HG02763 (cell line): ENCODE data around the gene IQGAP3.

Experiments
- ATAC-seq: cut with Tn5 transposase; IDR thresholded peaks from one replicate; pipeline ENCODE4 v1.9.1; 2021; ENCODE audit warnings: mild to moderate bottlenecking, moderate library complexity; ENCODE audit not compliant: unreplicated experiment

Gene IQGAP3

DNA sequence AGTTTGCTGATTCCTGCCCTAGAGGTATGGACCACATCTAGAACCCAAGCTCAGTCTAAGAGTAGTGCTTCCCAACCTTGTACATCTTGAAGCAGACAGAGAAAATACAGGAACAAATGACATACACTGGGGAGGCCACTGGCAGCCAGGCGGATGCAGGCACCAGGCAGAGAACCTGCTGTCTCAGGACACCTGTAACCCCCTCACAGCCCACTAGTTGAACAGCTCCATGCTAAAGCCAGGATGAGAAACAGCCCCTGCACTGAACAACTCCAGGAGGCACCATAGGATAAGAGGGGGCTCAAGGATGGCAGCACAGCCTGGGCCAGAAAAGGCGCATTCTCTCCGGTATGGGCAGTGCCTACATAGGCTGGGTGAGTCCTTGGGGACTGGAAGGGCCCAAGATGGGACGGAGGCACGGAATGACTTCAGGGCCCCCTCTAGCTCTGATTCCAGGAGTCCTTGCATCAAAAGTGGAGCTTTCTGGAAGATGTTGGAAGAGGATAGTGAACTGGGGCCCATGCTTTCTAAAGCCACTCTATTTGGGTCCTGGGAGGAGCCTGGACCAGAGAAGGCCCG is 87.8 kb downstream of the IQGAP3 start:
- ATAC-seq = no peak

DNA sequence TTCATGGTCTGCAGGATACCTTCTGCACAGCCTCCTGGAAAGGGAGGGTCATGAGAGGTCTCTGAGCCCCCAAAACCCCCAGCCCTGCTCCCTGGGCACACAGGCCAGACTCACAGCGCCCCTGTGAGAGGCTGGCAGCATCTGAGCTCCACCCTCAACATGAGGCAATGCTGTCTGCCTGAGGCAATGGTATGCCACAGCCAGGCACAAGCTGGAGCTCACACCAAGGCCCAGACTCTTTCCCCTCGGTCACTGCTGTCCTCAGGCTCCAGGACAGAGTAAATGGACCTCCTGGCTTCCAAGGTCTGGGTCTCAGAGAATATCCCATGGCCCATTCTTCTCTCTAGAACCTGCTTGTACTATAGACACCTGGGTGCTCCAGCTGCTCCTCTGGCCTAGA is 89.0 kb downstream of the IQGAP3 start:
- ATAC-seq = no peak

DNA sequence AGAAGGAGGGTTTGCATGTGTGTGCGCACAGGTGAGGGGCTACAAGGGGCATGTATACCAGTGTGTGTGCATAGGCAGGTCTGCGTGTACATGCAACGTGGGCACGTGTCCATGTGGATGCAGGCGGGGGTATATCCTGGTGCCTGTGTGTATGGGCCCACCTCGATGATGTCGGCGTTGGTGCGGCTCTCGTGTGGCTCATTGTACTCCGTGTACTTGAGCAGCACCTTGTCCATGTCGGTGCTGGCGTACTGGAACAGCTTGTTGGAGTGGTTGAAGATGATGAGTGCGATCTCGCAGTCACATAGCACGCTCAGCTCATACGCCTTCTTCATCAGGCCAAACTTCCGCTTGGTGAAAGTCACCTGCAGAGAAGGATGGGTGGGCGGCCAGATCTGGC is 90.1 kb downstream of the IQGAP3 start:
- ATAC-seq = no peak

DNA sequence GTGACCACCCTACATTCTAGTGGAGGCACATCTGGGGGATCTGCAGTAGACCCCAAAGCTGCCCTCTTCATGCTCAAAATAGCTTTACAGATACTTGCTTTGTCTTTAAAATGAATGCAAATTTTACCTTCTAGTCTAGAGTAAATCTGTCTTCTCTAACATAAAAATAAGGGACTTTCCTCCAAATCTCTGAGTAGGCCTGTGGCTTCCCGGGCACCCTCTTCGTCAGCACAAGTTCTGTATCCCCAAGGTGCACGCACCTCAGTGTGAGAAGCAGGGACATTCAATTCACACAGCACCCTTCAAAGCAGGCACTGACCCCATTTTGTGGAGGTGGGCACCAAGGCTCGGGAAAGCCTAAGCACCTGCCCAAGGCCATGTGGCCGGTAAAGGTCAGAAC is 90.8 kb downstream of the IQGAP3 start:
- no peak for ATAC-seq

DNA sequence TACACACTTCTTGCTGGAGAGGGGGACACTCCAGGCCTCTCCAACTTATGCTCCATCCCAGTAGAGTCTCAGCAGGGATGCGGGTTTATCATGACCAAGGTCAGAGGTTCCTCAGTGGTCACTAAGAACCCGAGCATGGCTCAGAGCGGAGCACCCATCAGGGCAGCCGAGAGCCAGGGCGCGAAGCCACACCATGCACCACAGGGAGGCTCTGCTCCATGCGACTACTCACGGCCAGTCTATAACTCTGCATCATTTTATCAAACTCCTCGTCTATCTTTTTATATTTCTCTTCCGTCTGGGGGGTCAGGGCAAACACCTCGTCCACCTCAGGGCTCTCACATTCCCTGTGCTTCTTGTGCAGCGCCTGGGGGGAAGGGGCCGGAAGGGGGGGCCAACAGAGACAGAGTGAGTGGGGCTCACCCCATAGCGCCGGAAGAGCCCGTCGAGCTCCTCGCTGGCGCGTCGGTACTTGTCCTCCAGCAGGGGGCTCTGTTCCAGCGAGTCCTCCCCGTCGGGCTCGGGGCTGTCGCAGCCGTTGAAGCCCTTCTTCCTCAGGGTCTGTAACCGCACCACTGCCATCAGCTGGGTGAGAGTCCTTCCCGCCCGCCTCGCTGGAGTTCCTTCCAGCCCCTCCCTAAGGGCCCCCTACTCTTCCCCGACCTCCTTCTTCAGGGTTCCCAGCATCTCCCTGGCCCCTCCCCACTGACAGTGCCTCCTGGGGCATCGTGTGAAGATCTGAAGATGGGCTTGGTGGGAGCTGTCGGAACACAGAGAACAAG is 91.8 kb downstream of the IQGAP3 start:
- ATAC-seq = no peak

DNA sequence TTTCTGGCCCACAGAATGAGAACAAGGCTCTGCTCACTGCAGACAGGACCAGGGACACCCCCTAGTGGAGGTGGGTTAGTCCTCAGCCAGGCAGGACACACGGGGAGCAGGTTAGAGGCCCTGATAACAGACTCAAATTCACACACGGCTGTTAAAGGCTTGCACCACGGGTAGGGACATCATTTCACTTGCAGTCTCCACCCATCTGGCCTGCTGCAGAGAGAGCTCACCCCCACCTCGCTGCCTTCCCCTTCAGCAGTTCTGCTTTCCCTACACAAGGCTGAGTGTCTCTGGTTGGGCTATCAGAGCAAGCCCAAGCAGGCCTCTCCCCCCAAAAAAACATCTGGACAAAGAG is 92.4 kb downstream of the IQGAP3 start:
- no peak for ATAC-seq

DNA sequence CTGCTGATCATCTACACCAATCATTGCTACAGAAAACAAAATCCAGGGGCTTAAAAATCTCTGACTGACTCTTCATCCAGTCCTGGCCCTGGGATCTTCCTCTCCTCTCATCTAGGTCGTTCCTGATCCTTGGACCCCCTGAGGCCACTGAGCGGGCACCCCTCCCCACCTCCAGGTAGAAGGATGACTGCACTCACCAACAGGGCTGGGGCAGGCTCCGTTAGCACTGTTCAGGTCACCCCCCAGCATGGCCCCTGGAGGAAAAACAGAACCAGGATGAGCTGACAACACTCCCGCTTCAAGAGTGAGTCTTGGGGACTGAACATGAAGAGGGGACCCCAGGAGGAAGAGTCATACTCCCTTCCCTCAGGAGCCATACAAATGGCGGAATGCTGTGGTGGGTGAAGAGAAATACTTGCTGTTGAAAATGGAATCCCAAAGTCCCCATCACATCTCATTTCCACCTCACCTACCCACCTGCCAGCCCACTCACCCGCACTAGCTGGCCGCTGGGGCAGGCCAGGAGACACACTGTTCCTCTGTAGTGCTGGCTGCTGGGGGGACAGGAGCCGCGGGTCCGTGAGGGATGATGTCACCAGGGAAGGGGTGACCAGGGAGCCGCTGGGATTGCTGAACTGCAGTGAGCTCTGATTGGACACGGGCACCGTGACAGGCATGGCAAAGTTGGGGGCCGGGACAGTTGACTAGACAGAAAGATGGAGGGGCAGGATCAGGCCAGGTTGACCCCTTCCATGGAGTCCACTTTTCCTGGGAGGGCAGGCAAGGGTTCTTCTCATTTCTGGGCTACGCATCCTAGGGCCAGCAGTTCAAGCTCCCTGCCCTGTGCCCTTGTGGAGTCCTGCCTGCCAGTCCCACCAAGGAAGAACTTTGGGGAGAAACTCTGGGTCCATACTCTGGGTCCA is 93.0 kb downstream of the IQGAP3 start:
- ATAC-seq = no peak

DNA sequence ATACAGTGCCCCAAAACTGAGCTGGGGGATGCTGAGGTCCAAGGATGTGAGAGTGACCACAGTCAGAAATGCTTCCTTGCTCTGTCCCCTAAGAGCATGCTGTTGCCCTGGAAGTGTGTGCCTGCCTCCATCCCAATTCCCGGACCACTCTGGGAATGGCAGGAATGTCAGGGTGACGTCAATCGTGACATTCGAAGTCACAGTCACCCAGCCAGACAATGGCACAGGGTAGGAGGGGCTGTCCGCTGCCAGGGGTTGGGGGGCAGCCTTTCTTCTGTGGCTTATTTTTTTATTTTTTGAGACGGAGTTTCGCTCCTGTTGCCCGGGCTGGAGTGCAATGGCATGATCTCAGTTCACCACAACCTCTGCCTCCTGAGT is 94.1 kb downstream of the IQGAP3 start:
- ATAC-seq = no peak

DNA sequence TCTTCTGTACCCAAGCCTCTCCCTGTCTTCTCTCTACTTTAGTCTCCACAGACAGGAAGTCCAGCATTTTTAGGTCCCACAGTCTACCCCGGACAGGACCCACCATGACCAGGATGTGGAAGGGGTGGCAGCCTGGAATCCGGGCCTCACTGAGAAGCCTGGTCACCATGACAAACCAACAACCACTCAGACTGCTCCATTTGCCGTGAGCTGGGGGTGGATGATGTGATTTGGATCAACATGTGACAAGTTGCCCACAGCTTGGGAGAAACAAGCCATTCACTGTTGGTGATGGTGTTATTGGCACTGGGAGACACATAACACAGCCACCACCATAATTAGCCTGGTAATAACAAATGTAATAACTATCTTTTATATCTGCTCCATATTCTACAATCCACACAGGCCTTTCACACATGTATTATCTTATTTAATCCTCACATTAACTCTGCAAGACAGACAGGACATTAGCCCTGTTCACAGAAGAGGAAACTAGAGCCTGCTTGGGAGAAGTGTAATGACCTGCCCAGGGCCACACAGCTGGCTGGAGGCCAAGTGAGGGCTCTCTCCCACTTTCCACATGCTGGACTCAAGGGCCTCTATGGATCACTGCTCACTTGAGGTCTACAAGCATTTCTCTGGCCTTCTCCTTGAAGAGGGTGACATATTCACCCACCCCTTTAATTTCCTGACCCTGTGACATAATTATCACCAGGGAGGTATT is 94.7 kb downstream of the IQGAP3 start:
- ATAC-seq = no peak

DNA sequence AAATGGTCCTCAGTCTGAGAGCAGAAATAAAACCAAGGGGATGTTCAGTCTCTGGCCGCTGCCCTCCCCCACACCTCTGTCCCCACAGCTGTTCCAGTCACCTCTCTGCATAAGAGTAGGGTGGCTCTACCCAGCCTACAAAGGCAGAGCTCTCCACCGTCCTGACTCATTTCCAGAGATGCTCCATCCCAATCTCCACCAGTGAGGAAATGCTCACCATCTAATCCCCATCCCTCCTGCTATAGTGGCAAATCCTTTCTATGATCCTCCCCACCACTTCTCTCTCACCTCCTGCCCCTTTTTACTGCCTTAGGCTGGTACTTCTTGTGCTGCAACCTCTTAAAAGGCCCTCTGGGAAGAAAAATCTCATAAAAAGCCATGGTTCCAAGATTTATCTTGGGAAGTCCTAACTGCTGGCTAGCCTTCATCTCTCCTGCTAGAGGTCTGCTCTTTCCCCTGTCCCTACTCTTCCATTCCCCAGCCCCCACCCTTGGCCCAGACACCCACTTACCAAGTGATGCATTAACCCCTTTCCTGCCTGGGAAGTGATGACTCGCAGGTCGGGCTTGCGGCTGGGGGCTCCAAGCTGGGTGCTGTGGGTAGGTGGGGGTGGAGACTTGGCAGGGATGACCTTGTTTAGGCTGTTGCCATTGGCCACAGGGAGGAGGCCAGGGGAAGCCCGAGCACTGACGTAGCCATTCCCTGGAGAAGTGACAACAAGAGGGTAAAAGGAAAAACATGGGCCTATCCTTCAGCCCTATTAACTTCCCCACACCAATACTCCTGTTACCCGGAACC is 95.7 kb downstream of the IQGAP3 start:
- no peak for ATAC-seq

DNA sequence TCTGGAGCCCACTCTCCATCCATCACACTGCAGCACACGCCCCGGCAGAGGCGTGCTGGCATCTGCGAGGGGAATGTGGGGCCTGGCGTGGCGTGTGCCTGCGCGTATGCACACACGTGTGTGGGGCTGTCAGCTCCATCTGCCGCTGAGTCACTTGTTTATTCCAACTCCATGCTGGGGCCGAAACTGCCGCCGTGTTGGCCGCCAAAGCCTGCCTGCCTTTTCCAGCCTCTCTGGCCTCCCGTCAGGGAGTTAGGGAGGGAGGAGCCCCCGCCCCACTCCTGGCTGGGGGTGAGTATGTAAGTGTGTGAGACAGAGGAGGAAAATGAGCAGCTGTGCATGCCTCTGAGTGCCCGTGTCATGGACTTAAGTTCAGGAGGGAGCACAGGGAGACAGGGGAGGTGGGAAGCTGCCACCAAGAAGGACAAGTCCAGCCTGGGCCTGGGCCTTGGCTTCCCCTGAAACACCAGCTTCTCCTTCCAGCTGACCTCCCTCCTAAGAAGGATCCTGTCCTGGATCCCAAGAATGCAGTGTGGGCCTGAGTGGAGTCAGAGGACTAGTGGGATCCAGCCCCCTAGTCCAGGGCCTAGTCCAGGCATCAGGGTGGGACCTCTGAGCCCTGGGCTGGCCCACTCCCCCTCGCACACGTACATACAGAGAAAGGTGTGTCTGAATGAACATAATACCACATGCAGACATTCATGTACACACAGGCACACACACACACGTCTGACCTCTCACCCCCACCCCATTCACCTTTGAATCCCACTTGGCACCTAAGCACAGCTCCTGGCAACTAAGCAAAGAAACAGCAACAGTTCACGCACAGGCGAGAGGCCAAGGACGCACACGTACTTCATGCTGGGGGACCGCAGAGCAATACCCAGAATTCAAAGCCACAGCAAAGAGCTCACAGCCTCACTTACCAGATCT is 96.5 kb downstream of the IQGAP3 start:
- ATAC-seq = no peak
